PC-9 (cell line): Measurements from ENCODE around the gene PRKG1.

ENCODE experiments used
- CTCF ChIP-seq: fragments of 200-600 bp; sonication (generic); conservative IDR thresholded peaks from 2 replicates; pipeline ENCODE4 v1.6.1; 2017; ENCODE audit warnings: mixed run types, antibody characterized with exemption, mild to moderate bottlenecking, moderate library complexity
- EZH2 ChIP-seq: fragments of 200-600 bp; sonication (generic); IDR thresholded peaks from 2 replicates; pipeline ENCODE4 v1.8.0; 2017; ENCODE audit warnings: antibody characterized with exemption, low read depth

- TF ChIP-seq EZH2 (no peak), CTCF (no peak)
Observed at GRCh38 chr10:51285601-51286000, 211.3 kb downstream of the PRKG1 start.
